GM06990 (cell line): ENCODE results near the gene FHOD3.

Experiments
- DNase-seq: peaks from one replicate; pipeline ENCODE4 v3.0.0-alpha.2; 2011; ENCODE audit not compliant: insufficient read length; ENCODE audit errors: extremely low read depth
- H3K27me3 ChIP-seq: replicated peaks from 2 replicates; pipeline ENCODE4 v1.6.0; 2011; ENCODE audit warnings: low read length; ENCODE audit not compliant: control insufficient read depth, insufficient read depth
- H3K36me3 ChIP-seq: 2 replicates; pipeline ENCODE4 v1.5.1; 2011; ENCODE audit warnings: low read length; ENCODE audit not compliant: control insufficient read depth, insufficient read depth
- H3K4me3 ChIP-seq: replicated peaks from 2 replicates; pipeline ENCODE4 v1.5.1; 2011; ENCODE audit warnings: low read depth, mild to moderate bottlenecking, control low read depth, low read length
- TF ChIP-seq, protein P1 (sequence below): IDR thresholded peaks from 2 replicates; pipeline ENCODE4 v1.5.1; 2011; ENCODE audit warnings: low read length, control low read depth, mild to moderate bottlenecking, inconsistent platforms; ENCODE audit not compliant: insufficient read depth, poor library complexity, severe bottlenecking

Gene FHOD3

GRCh38 chr18:36702401-36703013 is 405.0 kb downstream of the FHOD3 start:
- Histone ChIP-seq H3K36me3 (no peaks in the 10 kb centered on the region; the same call in 1 of the 2 replicates), H3K4me3 (no peak overlapping the region), H3K27me3 (no peaks in the 10 kb centered on the region)
- DNase-seq = no peak
- TF ChIP-seq, protein P1, sequence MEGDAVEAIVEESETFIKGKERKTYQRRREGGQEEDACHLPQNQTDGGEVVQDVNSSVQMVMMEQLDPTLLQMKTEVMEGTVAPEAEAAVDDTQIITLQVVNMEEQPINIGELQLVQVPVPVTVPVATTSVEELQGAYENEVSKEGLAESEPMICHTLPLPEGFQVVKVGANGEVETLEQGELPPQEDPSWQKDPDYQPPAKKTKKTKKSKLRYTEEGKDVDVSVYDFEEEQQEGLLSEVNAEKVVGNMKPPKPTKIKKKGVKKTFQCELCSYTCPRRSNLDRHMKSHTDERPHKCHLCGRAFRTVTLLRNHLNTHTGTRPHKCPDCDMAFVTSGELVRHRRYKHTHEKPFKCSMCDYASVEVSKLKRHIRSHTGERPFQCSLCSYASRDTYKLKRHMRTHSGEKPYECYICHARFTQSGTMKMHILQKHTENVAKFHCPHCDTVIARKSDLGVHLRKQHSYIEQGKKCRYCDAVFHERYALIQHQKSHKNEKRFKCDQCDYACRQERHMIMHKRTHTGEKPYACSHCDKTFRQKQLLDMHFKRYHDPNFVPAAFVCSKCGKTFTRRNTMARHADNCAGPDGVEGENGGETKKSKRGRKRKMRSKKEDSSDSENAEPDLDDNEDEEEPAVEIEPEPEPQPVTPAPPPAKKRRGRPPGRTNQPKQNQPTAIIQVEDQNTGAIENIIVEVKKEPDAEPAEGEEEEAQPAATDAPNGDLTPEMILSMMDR = no peak

DNA sequence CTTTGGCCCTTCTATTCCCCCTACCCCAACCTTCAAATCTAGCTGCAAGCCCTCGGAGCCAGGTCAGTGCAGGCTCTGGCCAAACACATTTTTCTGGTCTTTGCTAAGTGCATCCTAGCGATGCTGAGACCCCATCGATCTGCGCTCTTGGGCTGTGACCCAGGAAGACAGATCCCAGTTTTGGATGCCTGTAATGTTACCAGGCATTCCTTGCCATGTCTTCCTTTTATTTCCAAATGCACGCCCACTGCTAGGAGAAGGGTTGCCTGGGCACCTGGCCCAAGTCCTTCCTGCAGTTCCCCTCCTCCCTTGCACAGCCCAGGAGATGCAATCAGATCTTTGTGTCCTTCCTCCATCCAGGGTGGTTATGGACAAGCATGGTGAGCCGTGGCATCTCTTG is 406.6 kb downstream of the FHOD3 start:
- Histone ChIP-seq H3K27me3 (no peaks in the 10 kb centered on the region), H3K36me3 (no peaks in the 10 kb centered on the region; the same call in 1 of the 2 replicates), H3K4me3 (no peak overlapping the region)
- TF ChIP-seq, protein P1 = no peak
- no peak for DNase-seq

- TF ChIP-seq, protein P1 = no peak
- Histone ChIP-seq H3K36me3 (no peaks in the 10 kb centered on the region; the same call in 1 of the 2 replicates), H3K4me3 (no peak overlapping the region), H3K27me3 (no peaks in the 10 kb centered on the region)
- DNase-seq = no peak
These were observed 408.8 kb downstream of the FHOD3 start for GRCh38 chr18:36706134-36706881.

DNA sequence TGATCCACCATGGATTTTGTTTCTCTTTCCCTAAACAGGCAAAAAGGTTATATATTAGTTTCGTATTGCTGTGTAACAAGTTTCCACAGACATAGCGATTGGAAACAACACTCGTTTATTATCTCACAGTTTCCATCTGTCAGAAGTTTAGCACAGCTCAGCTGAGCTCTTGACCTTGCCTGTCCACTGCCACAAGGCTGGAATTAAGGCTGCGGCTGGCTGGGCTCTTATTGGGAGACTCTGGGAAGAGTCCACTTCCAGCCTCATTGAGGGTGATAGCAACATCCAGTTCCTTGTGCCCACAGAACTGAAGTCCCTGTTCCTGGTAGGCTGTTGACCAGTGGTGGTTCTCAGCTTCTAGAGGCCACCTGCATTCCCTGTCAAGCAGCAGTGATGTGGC is 410.9 kb downstream of the FHOD3 start:
- Histone ChIP-seq H3K36me3 (no peaks in the 10 kb centered on the region; the same call in 1 of the 2 replicates), H3K27me3 (no peaks in the 10 kb centered on the region), H3K4me3 (no peak overlapping the region)
- DNase-seq = no peak
- TF ChIP-seq, protein P1 = no peak

DNA sequence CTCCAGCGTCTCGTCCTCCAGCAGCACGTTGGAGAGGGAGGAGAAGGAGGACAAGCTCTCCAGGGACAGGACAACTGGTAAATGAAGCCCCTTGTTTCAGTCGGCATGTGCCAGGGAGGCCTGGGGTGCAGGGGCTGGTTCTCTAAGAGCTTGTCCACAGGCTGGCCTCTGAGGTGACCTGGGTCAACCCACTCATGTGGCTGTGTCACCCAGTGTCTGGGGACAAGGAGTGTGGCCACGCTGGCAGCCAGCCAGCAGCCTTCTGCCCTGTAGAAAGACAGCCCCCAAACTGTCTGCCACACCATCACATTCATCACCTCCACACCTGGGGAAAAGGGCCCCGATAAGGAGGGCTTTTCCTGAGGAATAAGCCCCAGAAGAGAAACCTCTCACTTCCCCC is 411.8 kb downstream of the FHOD3 start:
- no peak overlapping the region for H3K4me3 ChIP-seq
- TF ChIP-seq, protein P1 = no peak
- H3K27me3 ChIP-seq = no peaks in the 10 kb centered on the region
- DNase-seq = no peak
- H3K36me3 ChIP-seq = no peaks in the 10 kb centered on the region; the same call in 1 of the 2 replicates
